Astrocyte (in vitro differentiated cells and primary cell): ENCODE measurements around the gene C12orf50. TPM values are rescaled to one million over a fixed set of nuclear protein-coding genes. Genes with fewer than 3 reads are reported as not detected.

Experiments
- DNase-seq: peaks from one replicate; pipeline ENCODE4 v3.0.0-alpha.2; 2010; ENCODE audit warnings: low read depth
- FAIRE-seq: peaks from 2 replicates; lab custom pipeline; 2011; peaks lifted over from hg19 to GRCh38; lab: Jason Lieb, UNC
- H2AFZ ChIP-seq: 2 replicates; pipeline ENCODE4 v1.6.0; 2012; ENCODE audit warnings: low read depth, low read length, inconsistent platforms
- H3K27ac ChIP-seq: 2 replicates; pipeline ENCODE4 v1.5.1; 2011; ENCODE audit warnings: low read depth, low read length, inconsistent platforms
- H3K27me3 ChIP-seq: 2 replicates; pipeline ENCODE4 v1.6.0; 2011; ENCODE audit warnings: low read length, inconsistent platforms; ENCODE audit not compliant: insufficient read depth
- H3K36me3 ChIP-seq: 2 replicates; pipeline ENCODE4 v1.5.1; 2011; ENCODE audit warnings: low read length, inconsistent platforms; ENCODE audit not compliant: insufficient read depth
- H3K4me1 ChIP-seq: 2 replicates; pipeline ENCODE4 v1.5.1; 2011; ENCODE audit warnings: low read length, inconsistent platforms; ENCODE audit not compliant: insufficient read depth
- H3K4me2 ChIP-seq: 2 replicates; pipeline ENCODE4 v1.6.0; 2012; ENCODE audit warnings: low read length, inconsistent platforms
- H3K4me3 ChIP-seq: 2 replicates; pipeline ENCODE4 v1.5.1; 2011; ENCODE audit warnings: low read depth, mild to moderate bottlenecking, low read length, inconsistent platforms; ENCODE audit not compliant: insufficient read depth
- H3K79me2 ChIP-seq: 2 replicates; pipeline ENCODE4 v1.6.0; 2012; ENCODE audit warnings: mild to moderate bottlenecking, low read length, inconsistent platforms; ENCODE audit not compliant: insufficient read depth
- H3K9ac ChIP-seq: 2 replicates; pipeline ENCODE4 v1.6.0; 2012; ENCODE audit warnings: mild to moderate bottlenecking, low read length, inconsistent platforms
- H3K9me3 ChIP-seq: 2 replicates; pipeline ENCODE4 v1.5.1; 2012; ENCODE audit warnings: low read depth, mild to moderate bottlenecking, low read length, inconsistent platforms; ENCODE audit not compliant: insufficient read depth
- H4K20me1 ChIP-seq: 2 replicates; pipeline ENCODE4 v1.6.0; 2012; ENCODE audit warnings: low read length, inconsistent platforms; ENCODE audit not compliant: insufficient read depth
- H3K27ac Mint-ChIP-seq: one replicate; pipeline ENCODE4 v1.8.0; 2021; ENCODE audit warnings: mild to moderate bottlenecking, mixed read lengths; ENCODE audit not compliant: unreplicated experiment
- H3K27me3 Mint-ChIP-seq: one replicate; pipeline ENCODE4 v1.8.0; 2021; ENCODE audit warnings: low read depth, mixed read lengths; ENCODE audit not compliant: unreplicated experiment
- H3K36me3 Mint-ChIP-seq: one replicate; pipeline ENCODE4 v1.8.0; 2021; ENCODE audit warnings: low read depth, mixed read lengths; ENCODE audit not compliant: unreplicated experiment
- H3K4me1 Mint-ChIP-seq: one replicate; pipeline ENCODE4 v1.8.0; 2021; ENCODE audit warnings: low read depth, mixed read lengths; ENCODE audit not compliant: unreplicated experiment
- H3K4me3 Mint-ChIP-seq: one replicate; pipeline ENCODE4 v1.8.0; 2021; ENCODE audit warnings: mild to moderate bottlenecking, moderate library complexity, mixed read lengths; ENCODE audit not compliant: unreplicated experiment
- H3K9me3 Mint-ChIP-seq: one replicate; pipeline ENCODE4 v1.8.0; 2021; ENCODE audit warnings: mild to moderate bottlenecking, mixed read lengths; ENCODE audit not compliant: unreplicated experiment
- CTCF ChIP-seq: IDR thresholded peaks from 2 replicates; pipeline ENCODE4 v1.5.1; 2011; ENCODE audit warnings: low read depth, mild to moderate bottlenecking, inconsistent platforms, low read length, moderate library complexity; ENCODE audit not compliant: insufficient read depth
- EZH2 ChIP-seq: IDR thresholded peaks from 2 replicates; pipeline ENCODE4 v1.6.1; 2012; ENCODE audit warnings: mild to moderate bottlenecking, low read length, inconsistent platforms; ENCODE audit not compliant: insufficient read depth
- total RNA-seq: library from RNA; stranded (reverse); gene quantifications from 2 replicates; pipeline ENCODE4 v1.2.1, GENCODE V29; 2021

C12orf50 gene
- total RNA-seq, 1 donor from 2014 or later = not detected

- H3K36me3 Mint-ChIP-seq = no peaks in the 10 kb centered on the region
- TF ChIP-seq EZH2 = no peak
- TF ChIP-seq CTCF = no peak
- DNase-seq = no peak
These were observed 76.4 kb downstream of the C12orf50 start for GRCh38 chr12:87952850-87953249.

GRCh38 chr12:87952223-87952622 lies 77.0 kb downstream of the C12orf50 start:
- H3K9me3 Mint-ChIP-seq = peaks cover 2% of the 10 kb centered on the region
- no peaks in the 10 kb centered on the region for H3K36me3 Mint-ChIP-seq
- no peak overlapping the region for H2AFZ ChIP-seq
- no peak overlapping the region for H3K9ac ChIP-seq
- H3K27ac Mint-ChIP-seq = no peak overlapping the region
- TF ChIP-seq EZH2 (no peak), CTCF (no peak)
- no peak overlapping the region for H3K4me3 Mint-ChIP-seq
- no peaks in the 10 kb centered on the region for H3K4me1 ChIP-seq
- no peak overlapping the region for H3K27ac ChIP-seq
- no peaks in the 10 kb centered on the region for H3K79me2 ChIP-seq
- H3K4me3 ChIP-seq = no peak overlapping the region
- H3K27me3 Mint-ChIP-seq = no peaks in the 10 kb centered on the region
- H3K9me3 ChIP-seq = no peaks in the 10 kb centered on the region
- H4K20me1 ChIP-seq = no peaks in the 10 kb centered on the region
- no peak for FAIRE-seq
- no peak for DNase-seq
- H3K4me2 ChIP-seq = no peak overlapping the region
- H3K36me3 ChIP-seq = no peaks in the 10 kb centered on the region
- H3K4me1 Mint-ChIP-seq = no peaks in the 10 kb centered on the region
- no peaks in the 10 kb centered on the region for H3K27me3 ChIP-seq

More at GRCh38 chr12:87952850-87953249, 76.4 kb downstream of the C12orf50 start:
- Histone ChIP-seq H4K20me1 (no peaks in the 10 kb centered on the region), H3K27me3 (no peaks in the 10 kb centered on the region), H3K9ac (no peak overlapping the region), H3K9me3 (no peaks in the 10 kb centered on the region), H3K36me3 (no peaks in the 10 kb centered on the region), H3K4me1 (no peaks in the 10 kb centered on the region), H3K79me2 (no peaks in the 10 kb centered on the region), H2AFZ (peak overlapping the region; percentile 14), H3K4me3 (no peak overlapping the region), H3K4me2 (no peak overlapping the region), H3K27ac (no peak overlapping the region)
- no peaks in the 10 kb centered on the region for H3K4me1 Mint-ChIP-seq
- H3K27ac Mint-ChIP-seq = no peak overlapping the region
- peaks cover 2% of the 10 kb centered on the region for H3K9me3 Mint-ChIP-seq
- no peaks in the 10 kb centered on the region for H3K27me3 Mint-ChIP-seq
- no peak overlapping the region for H3K4me3 Mint-ChIP-seq
- FAIRE-seq = no peak

- H3K27me3 ChIP-seq = no peaks in the 10 kb centered on the region
- H3K27me3 Mint-ChIP-seq = no peaks in the 10 kb centered on the region
- H3K36me3 ChIP-seq = no peaks in the 10 kb centered on the region
- no peaks in the 10 kb centered on the region for H3K4me1 ChIP-seq
- no peak for FAIRE-seq
- H3K9me3 Mint-ChIP-seq = no peaks in the 10 kb centered on the region
- no peaks in the 10 kb centered on the region for H4K20me1 ChIP-seq
- no peak overlapping the region for H3K27ac Mint-ChIP-seq
- no peak overlapping the region for H3K4me2 ChIP-seq
- H3K4me3 ChIP-seq = no peak overlapping the region
- H3K36me3 Mint-ChIP-seq = no peaks in the 10 kb centered on the region
- no peak overlapping the region for H3K27ac ChIP-seq
- no peaks in the 10 kb centered on the region for H3K9me3 ChIP-seq
- H3K9ac ChIP-seq = no peak overlapping the region
- no peak for DNase-seq
- no peaks in the 10 kb centered on the region for H3K79me2 ChIP-seq
- H2AFZ ChIP-seq = no peak overlapping the region
- H3K4me3 Mint-ChIP-seq = no peak overlapping the region
- no peaks in the 10 kb centered on the region for H3K4me1 Mint-ChIP-seq
- TF ChIP-seq EZH2 = no peak
- no peak for TF ChIP-seq CTCF
These were observed 85.4 kb downstream of the C12orf50 start for GRCh38 chr12:87943762-87944161.
